Esophagus (tissue), 2 donors: ENCODE data around the gene NMRK2. TPM values are rescaled to one million over a fixed set of nuclear protein-coding genes. Genes with fewer than 3 reads are reported as not detected.
A peak's percentile ranks its signal among the peaks of the same experiment; 100 is the strongest.

Experiments
- H3K27ac ChIP-seq, 2 donors: one replicate each; pipeline ENCODE4 v1.5.1; 2013; ENCODE audit warnings: low read depth in 2 of 2, mild to moderate bottlenecking in 2 of 2, inconsistent platforms in 1 of 2, low read length in 1 of 2, moderate library complexity in 1 of 2
- H3K27me3 ChIP-seq, 2 donors: one replicate each; pipeline ENCODE4 v1.6.1; 2013; ENCODE audit warnings: low read length in 2 of 2, control low read depth in 1 of 2, mild to moderate bottlenecking in 1 of 2; ENCODE audit not compliant: insufficient read depth in 2 of 2, control insufficient read depth in 1 of 2
- H3K36me3 ChIP-seq, 2 donors: one replicate each; pipeline ENCODE4 v1.6.1; 2013; ENCODE audit warnings: low read length in 1 of 2; ENCODE audit not compliant: control insufficient read depth in 2 of 2, insufficient read depth in 2 of 2
- H3K4me1 ChIP-seq, 2 donors: one replicate each; pipeline ENCODE4 v1.6.1; 2013; ENCODE audit warnings: low read length in 1 of 2; ENCODE audit not compliant: control insufficient read depth in 2 of 2, insufficient read depth in 2 of 2
- H3K4me3 ChIP-seq, 2 donors: one replicate each; pipeline ENCODE4 v1.5.1; 2013; ENCODE audit warnings: low read length in 2 of 2, mild to moderate bottlenecking in 2 of 2, low read depth in 1 of 2, moderate library complexity in 1 of 2
- H3K9me3 ChIP-seq, 2 donors: one replicate each; pipeline ENCODE4 v1.6.1; 2013; ENCODE audit warnings: mild to moderate bottlenecking in 2 of 2, low read depth in 1 of 2, low read length in 1 of 2, moderate library complexity in 1 of 2; ENCODE audit not compliant: control insufficient read depth in 2 of 2, insufficient read depth in 1 of 2
- WGBS, 2 donors: extraction: QIAGEN DNeasy Blood & Tissue Kit; methylation state at CpG; one replicate each; pipeline ENCODE4 v1.1.7; 2013; 5-methylcytosine and 5-hydroxymethylcytosine counted together
- polyA plus RNA-seq, 2 donors: library from polyadenylated mRNA; stranded (reverse); fragments of 200-250 nt; gene quantifications; one replicate each; pipeline ENCODE4 v1.2.3, GENCODE V29; 2013
- donor health status: healthy with polysubstance abuse.
- donor health status: Bipolar disorder and iron deficiency.

NMRK2 gene
- polyA plus RNA-seq, 2 donors, result 0.20 to 0.31 TPM

DNA sequence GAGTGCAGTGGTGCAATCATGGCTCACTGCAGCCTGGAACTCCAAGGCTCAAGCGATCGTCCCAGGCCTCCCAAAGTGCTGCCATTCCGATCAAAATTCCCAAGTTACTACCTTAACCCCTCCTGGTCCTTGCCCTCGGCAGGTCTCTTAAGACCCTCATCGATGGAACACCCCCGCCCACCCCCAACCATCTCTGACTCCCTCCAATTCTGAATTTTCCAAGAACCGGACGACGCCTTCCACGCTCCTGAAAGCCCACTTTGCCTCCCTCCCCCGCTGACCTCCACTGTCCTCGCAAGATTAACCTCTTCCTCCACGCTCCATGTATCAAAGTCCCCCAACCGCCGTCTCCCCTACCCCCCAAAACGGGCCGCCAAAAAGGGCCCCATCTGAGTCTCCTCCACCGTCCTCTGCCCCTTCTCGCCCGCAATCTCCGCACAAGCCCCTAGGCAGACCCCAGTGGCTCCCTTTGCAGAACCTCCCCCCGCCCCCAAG is 37.5 kb downstream of the NMRK2 start:
- Histone ChIP-seq H3K4me1 (peaks cover 3 to 12% of the 10 kb centered on the region in 2 donors), H3K36me3 (peaks cover 5 to 6% of the 10 kb centered on the region in 2 donors), H3K27ac (peak overlapping the region; percentile 95 to 97), H3K27me3 (no peaks in the 10 kb centered on the region), H3K9me3 (no peaks in the 10 kb centered on the region), H3K4me3 (peak overlapping the region; percentile 74 to 78)
- 0 to 1% methylated on average over 21 to 22 of the region's 22 CpGs for WGBS, 2 donors

DNA sequence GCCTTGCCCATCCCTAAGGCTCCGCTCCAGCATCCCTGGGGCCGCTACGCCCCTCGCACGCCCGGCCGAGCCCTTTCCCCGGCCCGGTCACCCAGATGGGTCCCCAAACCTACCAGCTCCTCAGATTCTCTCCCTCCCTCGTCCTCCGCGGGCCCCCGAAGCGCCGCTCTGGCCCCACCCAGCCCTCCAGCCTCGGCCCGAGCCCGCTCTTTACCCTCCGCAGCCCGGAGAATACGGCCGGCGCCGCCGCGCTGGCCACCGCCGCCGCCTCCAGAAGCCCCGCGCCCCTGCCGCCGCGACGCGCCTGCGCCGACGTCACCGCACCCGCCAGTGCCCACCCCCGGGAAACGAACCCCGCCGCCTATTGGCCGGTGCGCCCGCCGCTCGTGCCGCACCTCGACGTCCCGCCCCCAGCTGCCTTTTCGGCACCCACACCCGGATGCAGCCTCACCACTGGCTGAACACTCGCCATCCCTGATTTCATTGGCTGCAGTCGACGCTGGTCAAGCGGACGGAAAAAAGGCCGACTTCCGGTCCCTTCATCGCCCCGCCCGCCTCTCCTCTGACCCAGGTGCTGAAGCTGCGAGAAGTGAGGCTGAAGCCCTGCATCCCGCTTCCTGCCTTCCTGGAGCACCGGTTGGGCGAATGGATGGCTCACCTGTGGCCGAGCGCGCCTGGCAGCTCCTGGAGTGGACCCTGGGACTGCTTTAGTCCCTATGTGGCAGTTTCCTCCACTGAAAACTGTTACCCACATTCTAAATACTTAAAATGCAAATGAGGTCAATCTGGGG is 38.1 kb downstream of the NMRK2 start, which contains the start of gene DAPK3:
TSS of gene DAPK3 (minus strand) at position 292 of the 791 bp plus-strand sequence. CDS start 1,364 bp downstream, outside the sequence.
- peaks cover 10% of the 10 kb centered on the region in 2 donors for H3K36me3 ChIP-seq
- peak within 1 kb of the TSS; percentile 74 to 78 for H3K4me3 ChIP-seq
- 0% methylated on average over 73 of the region's 73 CpGs for WGBS, 2 donors
- peak within 1 kb of the TSS; percentile 95 to 97 for H3K27ac ChIP-seq
- no peaks in the 10 kb centered on the region for H3K27me3 ChIP-seq
- H3K4me1 ChIP-seq, result peaks cover 3 to 12% of the 10 kb centered on the region in 2 donors
- H3K9me3 ChIP-seq, result no peaks in the 10 kb centered on the region

DNA sequence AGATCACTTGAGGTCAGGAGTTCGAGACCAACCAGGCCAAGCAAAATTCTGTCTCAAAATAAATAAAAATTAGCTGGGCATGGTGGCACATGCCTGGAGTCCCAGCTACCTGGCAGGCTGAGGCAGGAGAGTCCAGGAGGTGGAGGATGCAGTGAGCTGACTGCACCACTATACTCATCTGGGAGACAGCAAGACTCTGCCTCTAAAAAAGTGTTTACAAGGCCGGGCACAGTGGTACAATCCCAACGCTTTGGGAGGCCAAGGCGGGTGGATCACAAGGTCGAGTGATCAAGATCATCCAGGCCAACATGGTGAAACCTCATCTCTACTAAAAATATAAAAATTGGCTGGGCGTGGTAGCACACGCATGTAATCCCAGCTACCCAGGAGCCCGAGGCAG is 42.3 kb downstream of the NMRK2 start:
- peak overlapping the region in 1 of 2 donors; percentile 8 for H3K27ac ChIP-seq
- peaks cover 35 to 42% of the 10 kb centered on the region in 2 donors for H3K36me3 ChIP-seq
- no peaks in the 10 kb centered on the region for H3K9me3 ChIP-seq
- peaks cover 0 to 5% of the 10 kb centered on the region in 2 donors for H3K4me1 ChIP-seq
- no peaks in the 10 kb centered on the region for H3K27me3 ChIP-seq
- no peak overlapping the region for H3K4me3 ChIP-seq
- WGBS, 2 donors, result 69 to 79% methylated on average over 8 of the region's 8 CpGs

DNA sequence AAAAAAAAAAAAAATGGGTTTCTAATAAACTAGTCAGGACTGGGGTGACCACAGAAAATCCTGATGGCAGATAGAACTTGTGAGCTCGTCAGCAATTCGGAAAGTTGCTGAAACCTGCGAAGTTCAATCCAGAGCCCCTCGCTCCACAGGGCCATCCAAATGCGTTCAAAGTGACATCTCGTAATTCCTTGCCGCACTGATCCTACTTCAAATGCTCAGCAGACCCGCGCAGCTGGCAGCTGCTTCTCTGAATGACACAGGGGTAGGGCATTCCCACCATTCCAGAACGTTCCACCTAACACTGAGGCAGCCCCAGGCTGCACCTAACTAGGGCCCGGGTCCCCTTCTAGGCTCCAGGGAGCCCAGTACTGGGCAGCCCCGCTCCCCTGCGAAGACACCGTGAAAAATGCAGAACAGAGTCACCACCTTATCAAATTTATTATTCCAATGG is 42.8 kb downstream of the NMRK2 start:
- 83 to 86% methylated on average over 14 of the region's 14 CpGs for WGBS, 2 donors
- peaks cover 40 to 47% of the 10 kb centered on the region in 2 donors for H3K36me3 ChIP-seq
- H3K27ac ChIP-seq, result no peak overlapping the region
- H3K4me3 ChIP-seq, result no peak overlapping the region
- H3K4me1 ChIP-seq, result peaks cover 0 to 5% of the 10 kb centered on the region in 2 donors
- no peaks in the 10 kb centered on the region for H3K27me3 ChIP-seq
- H3K9me3 ChIP-seq, result no peaks in the 10 kb centered on the region

DNA sequence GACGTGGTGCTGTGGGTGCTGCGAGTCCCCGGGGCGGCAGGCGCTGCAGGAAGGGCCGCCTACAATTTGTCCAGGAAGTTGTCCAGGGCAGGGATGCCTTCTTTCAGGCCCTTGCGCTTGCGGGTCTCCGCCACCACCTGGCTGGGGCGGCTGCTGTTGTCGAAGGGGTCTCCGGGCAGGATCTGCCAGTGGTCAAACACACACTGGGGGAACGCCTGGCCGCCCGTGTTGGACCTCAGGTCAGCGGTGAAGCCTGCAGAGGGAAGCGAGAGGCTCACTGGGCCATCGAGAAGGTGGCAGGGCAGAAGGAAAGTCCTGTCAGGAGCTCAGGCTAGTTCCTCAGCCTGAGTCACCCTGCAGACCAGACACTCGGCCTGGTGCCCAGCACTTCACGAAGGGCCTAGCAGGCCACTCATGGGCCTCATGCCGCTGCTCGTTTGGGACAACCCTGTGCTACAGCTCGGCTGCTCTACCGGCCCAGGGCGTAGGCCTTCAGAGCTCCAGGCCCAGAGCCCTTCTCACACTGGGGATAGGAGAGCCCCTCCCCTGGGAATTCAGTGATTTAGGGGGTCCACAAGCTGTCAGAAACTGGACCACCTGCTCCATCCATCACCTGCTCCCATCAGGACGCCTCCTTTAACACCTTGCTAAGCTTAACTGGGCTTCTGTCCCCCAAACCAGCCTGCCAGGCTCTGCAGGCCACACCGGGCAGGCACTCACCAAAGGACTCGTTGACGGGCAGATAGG is 43.8 kb downstream of the NMRK2 start:
- Histone ChIP-seq H3K36me3 (peaks cover 49 to 57% of the 10 kb centered on the region in 2 donors), H3K4me3 (no peak overlapping the region), H3K27me3 (no peaks in the 10 kb centered on the region), H3K27ac (no peak overlapping the region), H3K9me3 (no peaks in the 10 kb centered on the region), H3K4me1 (peaks cover 0 to 3% of the 10 kb centered on the region in 2 donors)
- 90 to 91% methylated on average over 29 of the region's 29 CpGs for WGBS, 2 donors

DNA sequence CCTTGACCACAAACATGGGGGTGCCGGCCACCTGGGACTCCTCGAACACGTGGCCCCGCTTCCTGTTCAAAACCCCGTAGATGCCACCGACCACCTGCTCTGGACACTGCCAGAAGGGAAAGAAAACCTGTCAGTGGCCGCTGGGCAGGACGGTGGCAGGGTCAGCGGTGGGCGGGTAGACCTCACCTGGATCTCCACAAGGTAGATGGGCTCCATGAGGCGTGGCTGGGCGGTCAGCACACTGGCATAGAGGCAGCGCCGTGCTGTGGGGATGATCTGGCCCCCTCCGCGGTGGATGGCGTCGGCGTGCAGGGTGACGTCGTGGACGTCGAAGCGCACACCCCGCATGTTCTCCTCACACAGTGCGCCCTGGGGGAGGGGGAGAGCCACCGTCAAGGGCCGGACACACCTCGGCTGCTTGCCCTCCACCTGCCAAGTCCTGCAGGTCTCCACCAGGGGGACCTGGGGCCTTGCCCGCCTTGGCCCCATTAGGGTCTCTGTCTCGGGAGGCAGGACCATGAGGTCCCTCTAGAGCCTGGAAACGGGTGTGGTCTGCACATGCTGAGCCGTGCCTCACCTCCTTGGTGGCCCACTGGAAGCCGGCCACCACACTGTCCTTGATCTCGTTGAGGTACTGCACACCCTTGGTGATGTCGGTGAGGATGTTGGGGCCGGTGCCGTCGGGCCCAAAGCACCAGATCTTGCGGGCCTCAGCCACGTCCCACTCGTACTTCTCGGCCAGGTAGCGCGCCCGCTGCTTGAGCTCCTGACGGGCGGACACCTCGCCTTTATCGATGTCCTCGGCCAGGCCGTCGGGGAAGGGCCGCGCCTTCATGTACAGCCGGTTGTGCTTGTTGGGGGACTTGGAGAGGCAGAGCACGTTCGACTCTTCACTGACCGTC is 44.6 kb downstream of the NMRK2 start:
- Histone ChIP-seq H3K4me1 (peaks cover 0 to 8% of the 10 kb centered on the region in 2 donors), H3K4me3 (no peak overlapping the region), H3K27me3 (no peaks in the 10 kb centered on the region), H3K27ac (no peak overlapping the region), H3K9me3 (no peaks in the 10 kb centered on the region), H3K36me3 (peaks cover 57 to 66% of the 10 kb centered on the region in 2 donors)
- 88 to 90% methylated on average over 59 of the region's 59 CpGs for WGBS, 2 donors

DNA sequence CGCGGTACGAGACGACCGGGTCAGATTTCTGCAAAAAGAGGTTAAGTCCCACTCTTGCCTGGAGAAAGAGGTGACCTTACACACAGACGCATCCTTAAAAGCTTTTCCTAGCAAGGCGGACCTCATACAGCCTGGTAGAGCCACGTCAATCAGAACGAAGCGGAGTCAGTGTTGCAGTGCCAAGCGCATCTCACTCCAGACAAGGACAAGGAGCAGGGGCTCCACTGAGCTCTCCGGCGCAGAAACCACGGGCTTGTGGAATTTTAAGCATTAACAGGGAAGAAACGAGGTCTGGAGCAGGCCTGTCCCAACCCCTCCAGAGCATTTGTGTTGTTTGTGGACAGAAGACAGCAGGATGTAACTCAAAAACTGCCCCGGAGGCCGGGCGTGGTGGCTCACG is 45.3 kb downstream of the NMRK2 start:
- Histone ChIP-seq H3K27me3 (no peaks in the 10 kb centered on the region), H3K4me3 (no peak overlapping the region), H3K9me3 (no peaks in the 10 kb centered on the region), H3K27ac (no peak overlapping the region), H3K36me3 (peaks cover 63 to 72% of the 10 kb centered on the region in 2 donors), H3K4me1 (peaks cover 3 to 14% of the 10 kb centered on the region in 2 donors)
- 89 to 90% methylated on average over 19 of the region's 19 CpGs for whole genome bisulfite sequencing, 2 donors

DNA sequence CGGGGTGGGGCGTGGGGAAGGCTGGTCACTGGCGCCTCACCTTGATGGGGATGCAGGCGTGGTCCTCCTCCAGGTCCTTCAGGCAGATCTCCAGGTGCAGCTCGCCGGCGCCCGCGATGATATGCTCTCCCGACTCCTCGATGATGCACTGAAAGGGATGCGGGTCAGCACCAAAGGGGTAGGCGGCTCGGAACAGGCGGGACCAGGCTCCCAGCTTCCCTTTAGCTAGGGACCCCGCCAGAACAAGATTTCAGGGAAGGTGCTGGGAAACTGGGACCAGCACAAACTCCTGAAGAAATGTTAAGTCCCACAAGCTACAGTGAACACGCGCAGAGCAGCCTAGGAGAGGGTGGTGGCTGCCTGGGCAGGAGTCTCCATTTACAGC is 46.4 kb downstream of the NMRK2 start:
- Histone ChIP-seq H3K36me3 (peaks cover 64 to 83% of the 10 kb centered on the region in 2 donors), H3K27ac (no peak overlapping the region), H3K27me3 (no peaks in the 10 kb centered on the region), H3K4me1 (peaks cover 3 to 24% of the 10 kb centered on the region in 2 donors), H3K9me3 (no peaks in the 10 kb centered on the region), H3K4me3 (no peak overlapping the region)
- 91% methylated on average over 18 of the region's 18 CpGs for WGBS, 2 donors
